ENCODE results near the gene TMEM117.

Gene TMEM117

DNA sequence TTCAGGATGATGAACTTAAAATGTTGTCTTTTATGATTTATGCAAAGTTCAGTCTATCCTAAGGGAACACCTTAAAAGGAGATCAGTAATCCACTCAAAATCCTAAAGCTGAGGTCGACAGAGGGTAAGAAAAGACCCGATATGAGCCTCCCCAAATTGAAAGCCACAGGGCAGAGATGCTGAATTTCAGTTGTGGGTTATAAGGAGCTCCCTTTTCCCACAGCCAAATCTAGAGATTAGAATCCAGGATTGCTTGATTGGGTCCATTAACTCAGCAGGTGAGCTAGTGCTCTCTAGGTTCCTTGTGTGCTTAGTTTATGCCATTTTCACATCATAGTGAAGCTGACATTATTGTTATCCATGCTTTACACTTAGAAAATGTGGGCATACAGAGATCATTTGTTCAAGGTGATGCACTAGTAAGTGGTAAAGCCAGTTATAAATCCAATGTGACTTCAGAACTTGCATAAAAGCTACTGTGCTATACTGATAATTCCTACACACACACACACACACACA, 417.5 kb downstream of the TMEM117 start:
- no peak for TF ChIP-seq JUND (IDR thresholded peaks at IDR 0.05; ENCODE audit: low read depth)
- no peak for DNase-seq (ENCODE audit: low read depth in 1 of 2, low spot score in 1 of 2)
- in situ Hi-C loops (cut with HindIII; ENCODE audit: low pct_unique_long_range_greater_than_20kb, low sequenced_read_pairs): no loop called here

DNA sequence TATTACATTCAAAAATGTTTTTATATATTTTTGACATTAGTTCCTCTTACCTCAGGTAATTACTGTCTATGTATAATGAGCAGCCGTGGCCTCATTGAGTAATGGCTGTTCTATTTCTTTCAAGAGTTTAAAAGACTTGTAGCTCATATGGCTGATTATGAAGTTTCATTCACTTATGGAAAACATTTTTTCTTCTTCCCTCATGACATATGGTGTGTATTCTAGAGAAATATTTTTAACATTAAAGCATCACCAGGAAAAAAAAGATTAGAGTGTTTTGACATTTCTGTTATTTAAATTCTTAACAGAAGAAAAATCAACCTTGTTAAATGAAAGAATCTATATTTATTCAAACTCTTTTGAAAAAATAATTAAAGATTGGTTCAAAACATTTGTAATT, 422.4 kb downstream of the TMEM117 start:
- in situ Hi-C loops (cut with HindIII; ENCODE audit: low pct_unique_long_range_greater_than_20kb, low sequenced_read_pairs): no loop called here
- TF ChIP-seq JUND (IDR thresholded peaks at IDR 0.05; ENCODE audit: low read depth): no peak
- DNase-seq (ENCODE audit: low read depth in 1 of 2, low spot score in 1 of 2): no peak

DNA sequence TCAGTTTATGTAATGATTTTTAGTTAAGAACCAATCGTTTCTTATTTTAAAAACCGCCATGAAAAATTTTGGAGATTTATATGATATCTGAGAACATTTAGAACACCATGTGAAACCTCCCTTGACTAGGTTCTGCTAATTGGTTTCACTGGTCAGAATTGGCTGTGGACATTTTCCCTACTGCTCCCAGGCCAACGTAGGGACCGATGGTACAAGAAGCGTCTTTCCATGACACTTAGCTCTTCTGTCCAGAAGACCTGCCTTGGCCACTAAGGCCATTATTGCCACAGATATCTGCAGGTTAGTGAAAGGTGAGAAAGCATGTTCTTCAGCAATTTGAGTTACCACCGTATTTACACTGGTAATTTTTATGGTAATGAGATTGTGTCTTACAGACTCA, 424.0 kb downstream of the TMEM117 start:
- in situ Hi-C loops (cut with HindIII; ENCODE audit: low pct_unique_long_range_greater_than_20kb, low sequenced_read_pairs): no loop called here

DNA sequence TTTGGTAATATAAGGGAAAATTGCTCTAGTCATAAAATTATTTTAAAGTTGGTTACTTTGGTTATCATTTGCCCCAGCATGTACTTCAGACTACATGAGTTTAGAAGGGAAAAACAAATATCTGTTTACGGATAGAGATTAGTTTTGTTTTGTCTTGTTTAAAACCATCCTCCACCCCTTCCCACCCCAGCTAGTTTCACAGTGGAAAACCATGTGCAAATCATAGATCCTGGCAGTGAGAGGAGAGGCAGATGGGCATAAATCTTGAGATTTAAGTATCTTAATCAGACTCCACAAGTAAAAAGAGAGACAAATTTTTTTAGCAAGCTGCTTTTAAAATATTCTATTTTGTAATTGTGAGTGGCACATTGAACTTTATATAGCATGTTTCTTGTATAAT, 424.7 kb downstream of the TMEM117 start:
- DNase-seq (ENCODE audit: low read depth in 1 of 2, low spot score in 1 of 2): no peak
- TF ChIP-seq JUND (IDR thresholded peaks at IDR 0.05; ENCODE audit: low read depth): no peak
- in situ Hi-C loops (cut with HindIII; ENCODE audit: low pct_unique_long_range_greater_than_20kb, low sequenced_read_pairs): no loop called here

More for the DNA sequence above, 424.0 kb downstream of the TMEM117 start:
- no peak for TF ChIP-seq JUND (IDR thresholded peaks at IDR 0.05; ENCODE audit: low read depth)
- DNase-seq (ENCODE audit: low read depth in 1 of 2, low spot score in 1 of 2): no peak

DNA sequence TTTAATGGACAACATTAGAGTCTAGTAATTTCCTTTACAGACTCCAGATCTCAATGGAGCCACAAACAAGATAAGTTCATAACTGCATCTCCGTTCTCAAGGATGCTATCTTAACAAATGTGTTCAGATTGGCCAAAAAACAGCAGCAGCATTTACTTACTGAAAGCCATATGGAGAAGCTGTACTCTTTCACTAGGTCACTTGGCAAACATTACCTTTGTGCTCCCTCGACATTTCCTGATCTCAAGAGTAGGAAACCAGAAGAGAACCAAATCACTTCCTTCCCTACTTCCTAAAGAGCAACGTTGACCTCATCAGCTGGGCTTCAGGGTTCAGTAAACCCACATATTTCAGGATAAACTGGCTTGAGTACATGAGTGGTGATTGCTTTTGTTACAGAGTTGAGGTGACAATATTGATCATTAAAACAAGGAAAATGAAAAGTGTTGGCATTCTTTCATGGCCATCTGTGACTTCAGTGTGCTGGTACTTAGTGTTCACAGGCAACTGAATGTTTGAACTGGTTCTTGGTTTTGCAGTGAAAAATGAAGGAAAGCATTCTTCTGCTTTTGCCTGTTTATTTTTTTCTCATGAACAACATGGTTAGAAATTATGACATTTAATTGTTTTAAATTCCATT, 449.6 kb downstream of the TMEM117 start:
- TF ChIP-seq JUND (IDR thresholded peaks at IDR 0.05; ENCODE audit: low read depth): no peak
- DNase-seq (ENCODE audit: low read depth in 1 of 2, low spot score in 1 of 2): no peak
- in situ Hi-C loops (cut with HindIII; ENCODE audit: low pct_unique_long_range_greater_than_20kb, low sequenced_read_pairs): no loop called here

DNA sequence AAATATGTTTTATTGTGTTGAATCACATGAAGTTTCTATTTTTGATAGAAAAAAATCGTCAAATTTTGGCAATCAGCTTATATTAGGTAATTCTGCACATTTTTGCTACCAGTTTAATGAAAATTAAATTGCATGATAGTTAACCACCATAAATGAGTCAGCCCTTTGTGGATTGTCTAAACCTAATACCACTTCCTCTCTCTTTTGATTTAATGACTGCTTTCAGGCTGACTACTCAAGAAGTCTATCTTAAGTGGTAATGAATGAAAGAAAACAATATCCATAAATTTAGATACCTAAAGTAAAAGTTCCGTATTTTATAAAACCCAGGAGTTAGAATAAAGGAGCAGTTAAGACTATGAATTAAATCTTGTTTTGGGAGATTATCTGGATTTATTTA, 450.5 kb downstream of the TMEM117 start:
- in situ Hi-C loops (cut with HindIII; ENCODE audit: low pct_unique_long_range_greater_than_20kb, low sequenced_read_pairs): no loop called here
- DNase-seq (ENCODE audit: low read depth in 1 of 2, low spot score in 1 of 2): no peak

DNA sequence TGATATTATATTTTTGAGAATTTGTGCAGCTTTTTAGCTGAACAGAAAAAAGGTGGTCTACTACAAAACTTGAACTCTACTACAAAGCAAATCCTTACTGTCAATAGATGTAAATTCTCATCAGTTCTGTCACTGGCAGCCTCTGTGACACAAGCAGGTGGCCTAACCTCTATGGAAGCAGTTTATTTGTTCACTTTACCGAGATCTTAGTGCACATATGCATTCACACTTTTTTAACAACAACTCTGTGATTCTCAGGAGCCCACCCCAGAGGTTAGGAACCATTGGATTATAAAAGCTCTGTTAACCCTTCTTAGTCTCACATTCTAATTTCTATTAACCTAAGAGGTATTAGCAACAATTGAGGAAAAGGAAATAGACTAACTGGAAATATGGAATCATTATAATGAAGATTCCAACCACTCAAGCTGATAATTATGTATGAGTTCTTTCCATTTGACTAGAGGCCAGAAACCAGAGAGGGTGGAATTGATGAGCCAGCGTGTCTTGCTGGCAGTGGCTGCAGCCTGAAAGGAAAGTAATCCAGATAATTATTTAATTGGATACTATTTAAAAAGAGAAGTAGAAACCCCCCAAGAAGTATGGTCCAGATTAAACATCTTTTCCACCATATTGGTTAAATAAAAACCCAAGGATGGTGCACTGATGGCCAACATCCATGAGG, 451.1 kb downstream of the TMEM117 start:
- DNase-seq (ENCODE audit: low read depth in 1 of 2, low spot score in 1 of 2): no peak
- no peak for TF ChIP-seq JUND (IDR thresholded peaks at IDR 0.05; ENCODE audit: low read depth)
- in situ Hi-C loops (cut with HindIII; ENCODE audit: low pct_unique_long_range_greater_than_20kb, low sequenced_read_pairs): no loop called here

More for the DNA sequence above, 450.5 kb downstream of the TMEM117 start:
- TF ChIP-seq JUND (IDR thresholded peaks at IDR 0.05; ENCODE audit: low read depth): no peak

DNA sequence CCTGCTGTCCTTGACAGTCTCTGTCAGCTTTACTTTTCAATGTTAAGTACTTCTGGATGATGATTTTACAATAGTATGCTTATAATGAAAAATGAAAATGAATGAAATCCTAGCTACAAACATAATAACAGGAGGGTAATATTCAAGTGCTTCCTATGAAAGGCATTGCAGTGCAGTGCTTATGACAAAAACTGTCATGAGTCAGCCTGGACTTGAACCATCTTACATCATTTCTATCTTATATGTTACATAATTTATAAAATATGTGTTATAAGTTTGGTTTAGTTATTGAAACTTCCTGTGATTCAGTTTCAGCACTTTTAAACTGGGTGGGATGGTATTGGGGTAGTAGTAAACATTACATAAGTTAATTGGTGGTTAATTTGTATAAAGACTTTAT, 451.7 kb downstream of the TMEM117 start:
- TF ChIP-seq JUND (IDR thresholded peaks at IDR 0.05; ENCODE audit: low read depth): no peak
- in situ Hi-C loops (cut with HindIII; ENCODE audit: low pct_unique_long_range_greater_than_20kb, low sequenced_read_pairs): no loop called here
- DNase-seq (ENCODE audit: low read depth in 1 of 2, low spot score in 1 of 2): no peak

DNA sequence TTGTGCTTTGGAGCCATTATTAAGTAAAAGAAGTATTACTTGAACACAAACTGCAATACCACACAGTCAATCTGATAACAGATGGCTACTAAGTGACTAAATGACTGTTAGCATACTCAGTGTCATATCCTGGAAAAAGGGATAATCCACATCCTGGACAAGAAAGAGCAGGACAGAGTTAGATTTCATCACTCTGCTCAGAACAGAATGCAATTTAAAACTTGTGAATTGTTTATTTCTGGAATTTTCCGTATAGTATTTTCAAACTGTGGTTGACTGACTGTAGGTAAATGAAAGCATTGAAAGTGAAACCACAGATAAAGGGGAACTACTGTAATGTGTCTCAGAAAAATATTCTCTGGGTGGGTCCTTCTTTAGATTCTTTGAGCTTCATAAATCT, 458.8 kb downstream of the TMEM117 start:
- in situ Hi-C loops (cut with HindIII; ENCODE audit: low pct_unique_long_range_greater_than_20kb, low sequenced_read_pairs): no loop called here
- DNase-seq (ENCODE audit: low read depth in 1 of 2, low spot score in 1 of 2): no peak
- TF ChIP-seq JUND (IDR thresholded peaks at IDR 0.05; ENCODE audit: low read depth): no peak

DNA sequence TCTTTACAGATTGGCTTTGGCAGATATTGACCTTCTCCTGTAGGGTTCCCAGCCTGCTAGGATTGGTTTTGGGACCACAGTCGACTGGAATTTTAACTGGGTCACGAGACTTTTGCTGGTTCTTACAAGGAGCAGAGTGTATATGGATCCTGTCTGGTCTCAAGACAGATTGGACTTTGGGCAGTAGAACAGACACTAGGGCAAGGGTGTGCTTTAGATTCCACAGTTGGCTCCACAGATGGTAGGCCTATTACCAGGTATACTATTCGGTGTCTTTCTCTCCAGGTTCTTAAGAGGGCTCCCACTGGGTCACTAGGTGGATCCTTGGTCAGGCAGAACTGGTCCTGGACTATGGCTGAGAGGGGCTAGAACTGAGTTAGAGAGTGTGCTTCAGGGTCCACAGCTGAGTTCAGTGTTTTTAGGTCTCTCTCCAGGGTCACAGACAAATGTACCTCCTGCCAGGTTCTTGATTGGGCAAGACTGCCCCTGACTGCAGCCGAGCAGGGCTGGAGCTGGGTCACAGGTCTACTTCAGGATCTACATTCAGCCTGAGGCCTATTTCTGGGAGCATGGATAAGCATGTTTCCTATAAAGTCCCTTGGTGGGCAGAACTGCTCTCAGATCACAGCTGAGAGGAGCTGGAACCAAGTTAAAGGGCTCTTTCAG, 460.2 kb downstream of the TMEM117 start:
- in situ Hi-C loops (cut with HindIII; ENCODE audit: low pct_unique_long_range_greater_than_20kb, low sequenced_read_pairs): no loop called here
- DNase-seq (ENCODE audit: low read depth in 1 of 2, low spot score in 1 of 2): no peak
- no peak for TF ChIP-seq JUND (IDR thresholded peaks at IDR 0.05; ENCODE audit: low read depth)

DNA sequence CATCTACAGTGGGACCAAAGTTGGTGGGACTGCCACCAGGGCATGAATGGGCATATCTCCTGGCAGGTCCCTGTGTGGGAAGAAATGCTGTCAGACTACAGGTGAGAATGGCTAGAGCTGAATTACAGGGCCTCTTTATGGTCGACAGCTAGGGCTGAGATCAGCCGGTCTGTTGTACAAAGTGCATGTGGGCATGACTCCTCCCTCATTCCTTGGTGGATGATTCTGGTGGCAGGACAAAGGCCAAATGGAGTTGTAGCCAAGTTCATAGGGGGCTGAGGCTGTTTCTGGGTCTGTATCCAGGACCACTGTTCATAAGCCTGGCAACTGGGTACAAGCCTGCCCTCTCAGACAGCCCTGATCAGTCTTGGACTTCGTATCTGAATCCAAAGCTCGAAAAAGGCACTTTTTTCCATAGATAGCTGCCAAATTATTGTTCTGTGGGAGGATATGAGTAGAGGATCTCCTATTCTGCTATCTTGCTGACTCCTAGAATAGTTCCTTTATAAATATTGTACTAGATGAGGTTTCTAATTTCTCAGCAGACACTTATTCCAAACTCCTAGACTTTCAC, 460.8 kb downstream of the TMEM117 start:
- in situ Hi-C loops (cut with HindIII; ENCODE audit: low pct_unique_long_range_greater_than_20kb, low sequenced_read_pairs): no loop called here
- no peak for DNase-seq (ENCODE audit: low read depth in 1 of 2, low spot score in 1 of 2)
- no peak for TF ChIP-seq JUND (IDR thresholded peaks at IDR 0.05; ENCODE audit: low read depth)

DNA sequence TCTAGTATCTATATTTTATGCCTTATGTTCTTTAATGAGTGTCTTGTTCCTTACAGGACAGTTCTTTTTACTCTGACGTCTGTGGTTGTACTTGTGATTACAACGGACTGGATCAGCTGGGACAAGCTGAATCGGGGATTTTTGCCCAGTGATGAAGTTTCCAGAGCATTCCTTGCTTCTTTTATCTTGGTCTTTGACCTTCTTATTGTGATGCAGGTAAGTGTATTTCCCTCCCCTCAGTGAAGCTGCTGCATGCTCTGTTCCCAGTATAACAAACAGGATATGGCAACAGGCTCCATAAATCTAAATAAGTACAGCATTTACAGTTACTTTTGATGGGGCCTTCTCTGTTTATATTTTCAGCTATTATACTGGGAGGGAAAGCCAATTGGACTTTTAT, 463.6 kb downstream of the TMEM117 start:
- TF ChIP-seq JUND (IDR thresholded peaks at IDR 0.05; ENCODE audit: low read depth): no peak
- DNase-seq (ENCODE audit: low read depth in 1 of 2, low spot score in 1 of 2): no peak
- in situ Hi-C loops (cut with HindIII; ENCODE audit: low pct_unique_long_range_greater_than_20kb, low sequenced_read_pairs): no loop called here

Measured in T47D (cell line).